ENCODE results near the gene CLRN1. TPM values are rescaled to one million over a fixed set of nuclear protein-coding genes. Genes with fewer than 3 reads are reported as not detected.

The CLRN1 gene
- total RNA-seq, 4 donors from 2014 or later = not detected

DNA sequence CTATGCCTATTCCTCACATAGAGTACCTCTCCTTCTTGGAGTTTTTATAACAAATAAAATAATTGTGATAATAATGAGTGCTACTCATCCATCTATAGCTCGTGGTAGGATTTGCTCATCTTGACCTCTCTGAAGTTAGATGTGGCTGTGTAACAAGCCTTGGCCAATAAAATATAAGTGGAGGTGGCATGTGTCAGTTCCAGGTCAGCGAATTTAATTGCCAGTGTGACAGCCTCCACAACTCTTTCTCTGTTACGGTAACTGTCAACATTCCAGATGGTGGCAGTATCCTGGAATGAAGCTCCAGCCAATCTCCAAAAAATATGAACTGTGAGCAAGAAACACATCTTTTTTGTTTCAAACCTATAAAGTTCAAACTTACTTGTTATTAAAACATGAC, 13.8 kb downstream of the CLRN1 start:
- WGBS, 2 donors (ENCODE audit: low coverage in 1 of 2) = 85 to 86% methylated on average over 3 of the region's 3 CpGs
- H3K36me3 ChIP-seq = no peaks in the 10 kb centered on the region
- ATAC-seq = no peak
- H3K4me1 ChIP-seq = no peaks in the 10 kb centered on the region
- TF ChIP-seq, protein P1, sequence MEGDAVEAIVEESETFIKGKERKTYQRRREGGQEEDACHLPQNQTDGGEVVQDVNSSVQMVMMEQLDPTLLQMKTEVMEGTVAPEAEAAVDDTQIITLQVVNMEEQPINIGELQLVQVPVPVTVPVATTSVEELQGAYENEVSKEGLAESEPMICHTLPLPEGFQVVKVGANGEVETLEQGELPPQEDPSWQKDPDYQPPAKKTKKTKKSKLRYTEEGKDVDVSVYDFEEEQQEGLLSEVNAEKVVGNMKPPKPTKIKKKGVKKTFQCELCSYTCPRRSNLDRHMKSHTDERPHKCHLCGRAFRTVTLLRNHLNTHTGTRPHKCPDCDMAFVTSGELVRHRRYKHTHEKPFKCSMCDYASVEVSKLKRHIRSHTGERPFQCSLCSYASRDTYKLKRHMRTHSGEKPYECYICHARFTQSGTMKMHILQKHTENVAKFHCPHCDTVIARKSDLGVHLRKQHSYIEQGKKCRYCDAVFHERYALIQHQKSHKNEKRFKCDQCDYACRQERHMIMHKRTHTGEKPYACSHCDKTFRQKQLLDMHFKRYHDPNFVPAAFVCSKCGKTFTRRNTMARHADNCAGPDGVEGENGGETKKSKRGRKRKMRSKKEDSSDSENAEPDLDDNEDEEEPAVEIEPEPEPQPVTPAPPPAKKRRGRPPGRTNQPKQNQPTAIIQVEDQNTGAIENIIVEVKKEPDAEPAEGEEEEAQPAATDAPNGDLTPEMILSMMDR (IDR thresholded peaks at IDR 0.05) = no peak
- no peak for TF ChIP-seq POLR2AphosphoS5 (IDR thresholded peaks at IDR 0.05)
- TF ChIP-seq POLR2A (IDR thresholded peaks at IDR 0.05) = no peak
- no peak for TF ChIP-seq EP300 (IDR thresholded peaks at IDR 0.05)
- no peaks in the 10 kb centered on the region for H3K9me3 ChIP-seq
- no peak overlapping the region for H3K4me3 ChIP-seq
- no peak overlapping the region for H3K27ac ChIP-seq
- H3K27me3 ChIP-seq = peaks cover 10% of the 10 kb centered on the region

GRCh38 chr3:150956376-150956775, 16.2 kb downstream of the CLRN1 start:
- Histone ChIP-seq H3K9me3 (no peaks in the 10 kb centered on the region), H3K27me3 (peaks cover 7% of the 10 kb centered on the region), H3K36me3 (no peaks in the 10 kb centered on the region), H3K4me3 (no peak overlapping the region), H3K27ac (no peak overlapping the region), H3K4me1 (no peaks in the 10 kb centered on the region)
- TF ChIP-seq, protein P1 (IDR thresholded peaks at IDR 0.05) = no peak
- no peak for TF ChIP-seq POLR2A (IDR thresholded peaks at IDR 0.05)
- TF ChIP-seq EP300 (IDR thresholded peaks at IDR 0.05) = no peak
- no peak for TF ChIP-seq POLR2AphosphoS5 (IDR thresholded peaks at IDR 0.05)
- WGBS, 2 donors (ENCODE audit: low coverage in 1 of 2) = 44 to 58% methylated on average over 4 to 6 of the region's 6 CpGs
- ATAC-seq = no peak

DNA sequence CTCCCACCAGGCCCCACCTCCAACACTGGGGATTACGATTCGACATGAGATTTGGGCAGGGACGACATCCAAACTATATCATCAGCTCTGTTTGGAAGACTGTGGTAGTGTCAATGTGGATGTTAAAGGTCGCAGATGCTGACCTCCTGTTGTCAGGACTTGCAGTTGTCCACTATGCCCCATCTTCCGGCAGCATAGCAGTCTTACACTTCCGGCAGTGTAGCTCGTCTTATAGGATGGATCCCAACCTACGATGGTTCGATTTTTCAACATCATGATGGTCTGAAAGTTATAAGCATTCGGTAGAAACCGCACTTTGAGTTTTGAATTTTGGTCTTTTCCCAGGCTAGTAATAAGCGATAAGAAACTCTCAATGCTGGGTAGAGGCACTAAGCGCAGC, 20.6 kb downstream of the CLRN1 start:
- Histone ChIP-seq H3K4me3 (no peak overlapping the region), H3K9me3 (peaks cover 0 to 5% (median 0%) of the 10 kb centered on the region in 3 donors), H3K36me3 (no peaks in the 10 kb centered on the region), H3K4me1 (no peaks in the 10 kb centered on the region), H3K27me3 (no peaks in the 10 kb centered on the region), H3K27ac (no peak overlapping the region)
- WGBS, 2 donors (ENCODE audit: low coverage in 1 of 2) = 86 to 92% methylated on average over 9 to 11 of the region's 13 CpGs
- no peak for ATAC-seq
- TF ChIP-seq EP300 (IDR thresholded peaks at IDR 0.05) (no peak), POLR2A (IDR thresholded peaks at IDR 0.05) (no peak), POLR2AphosphoS5 (IDR thresholded peaks at IDR 0.05) (no peak)
- TF ChIP-seq, protein P1 (IDR thresholded peaks at IDR 0.05) = no peak

DNA sequence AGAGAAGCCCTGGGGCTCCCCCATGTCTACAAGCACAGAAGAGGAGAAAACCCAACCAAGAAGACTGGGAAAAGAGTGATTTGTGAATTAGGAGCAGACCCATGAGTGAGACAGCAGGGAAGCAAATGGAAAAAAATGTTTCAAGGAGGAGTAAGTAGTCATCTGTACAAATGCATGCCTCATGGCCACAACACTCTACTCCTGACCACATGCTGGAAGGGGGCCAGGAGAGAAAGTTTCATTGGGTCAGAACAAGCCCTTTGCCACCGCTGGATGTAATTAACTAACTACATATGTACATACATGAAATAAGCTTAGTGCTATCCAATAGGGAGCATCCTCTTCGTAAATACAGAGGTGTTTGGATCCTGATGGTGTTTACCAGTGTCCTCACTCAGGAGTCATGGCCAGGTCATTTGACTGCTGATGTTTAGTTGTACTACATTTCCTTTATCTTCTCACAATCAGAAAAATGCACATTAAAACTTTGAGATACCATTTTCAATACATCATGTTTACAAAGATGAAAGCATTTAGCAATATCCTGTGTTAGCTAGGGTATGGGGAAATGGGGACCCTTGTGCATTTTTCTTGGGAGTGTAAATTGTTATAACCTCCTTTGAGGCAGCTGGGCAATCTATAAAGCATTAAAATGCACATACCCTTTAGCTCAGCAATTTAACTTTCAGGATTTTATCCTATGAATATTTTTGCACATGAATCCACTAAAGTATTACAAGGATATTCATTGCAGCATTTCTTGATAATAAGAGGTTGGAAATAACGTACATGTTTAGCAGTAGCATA, 27.1 kb downstream of the CLRN1 start:
- 74 to 90% methylated on average over 3 of the region's 3 CpGs for whole genome bisulfite sequencing, 2 donors (ENCODE audit: low coverage in 1 of 2)
- peaks cover 0 to 5% (median 0%) of the 10 kb centered on the region in 3 donors for H3K9me3 ChIP-seq
- peaks cover 7% of the 10 kb centered on the region for H3K27me3 ChIP-seq
- H3K27ac ChIP-seq = no peak overlapping the region
- ATAC-seq = no peak
- no peak overlapping the region for H3K4me3 ChIP-seq
- H3K36me3 ChIP-seq = no peaks in the 10 kb centered on the region
- TF ChIP-seq POLR2AphosphoS5 (IDR thresholded peaks at IDR 0.05) = no peak
- no peak for TF ChIP-seq EP300 (IDR thresholded peaks at IDR 0.05)
- no peak for TF ChIP-seq POLR2A (IDR thresholded peaks at IDR 0.05)
- TF ChIP-seq, protein P1 (IDR thresholded peaks at IDR 0.05) = no peak
- H3K4me1 ChIP-seq = no peaks in the 10 kb centered on the region

- TF ChIP-seq, protein P1 (IDR thresholded peaks at IDR 0.05) = no peak
- TF ChIP-seq POLR2AphosphoS5 (IDR thresholded peaks at IDR 0.05) (no peak), EP300 (IDR thresholded peaks at IDR 0.05) (no peak), POLR2A (IDR thresholded peaks at IDR 0.05) (no peak)
- 90 to 93% methylated on average over 3 of the region's 3 CpGs for WGBS, 2 donors (ENCODE audit: low coverage in 1 of 2)
- Histone ChIP-seq H3K9me3 (no peaks in the 10 kb centered on the region), H3K4me1 (no peaks in the 10 kb centered on the region), H3K36me3 (no peaks in the 10 kb centered on the region), H3K27me3 (peaks cover 11% of the 10 kb centered on the region), H3K27ac (no peak overlapping the region), H3K4me3 (no peak overlapping the region)
- no peak for ATAC-seq
Observed at GRCh38 chr3:150942221-150942620, 30.3 kb downstream of the CLRN1 start.
